Measurements from ENCODE around the gene KANK3. TPM values are rescaled to one million over a fixed set of nuclear protein-coding genes. Genes with fewer than 3 reads are reported as not detected.
"Not testable (repeated sequence)": the region's sequence is repeated elsewhere in the genome, so short reads cannot be mapped to it uniquely, and the experiment has no call there.

Gene KANK3
- total and polyA plus RNA-seq, 2 of the 8 experiments (the other 6 are each of a cell fraction or from before 2014, with no cell fraction given), result 2.5 to 4.2 TPM

GRCh38 chr19:8314981-8315640 is 28.0 kb downstream of the KANK3 start:
- not testable (repeated sequence) for H2AFZ ChIP-seq (ENCODE audit: low read length); H3K27me3 ChIP-seq (replicated peaks in 1 of 4; ENCODE audit: control insufficient read depth in 3 of 4, extremely low read depth in 1 of 4, insufficient read depth in 3 of 4, low read length in 3 of 4); H2BK5ac ChIP-seq (ENCODE audit: low read depth, low read length); H4K91ac ChIP-seq (replicated peaks; ENCODE audit: insufficient read length, low read length); H3K56ac ChIP-seq (replicated peaks; ENCODE audit: insufficient read length, low read depth, low read length); H2BK20ac ChIP-seq (ENCODE audit: low read length); H3K79me2 ChIP-seq (ENCODE audit: control insufficient read depth in 1 of 2, insufficient read depth in 2 of 2, low read length in 2 of 2); H3K4me1 ChIP-seq (replicated peaks in 1 of 4; ENCODE audit: control insufficient read depth in 3 of 4, insufficient read depth in 4 of 4, low read length in 3 of 4); H3K4ac ChIP-seq (replicated peaks; ENCODE audit: insufficient read length, low read depth, low read length); H3K27ac ChIP-seq (ENCODE audit: low read depth, low read length); H3K14ac ChIP-seq (ENCODE audit: insufficient read length); H4K5ac ChIP-seq (ENCODE audit: insufficient read length, low read depth, low read length); H3K23ac ChIP-seq (ENCODE audit: insufficient read length); H3K79me1 ChIP-seq (ENCODE audit: low read depth, low read length); H2BK12ac ChIP-seq (ENCODE audit: low read depth, low read length); H2AK5ac ChIP-seq (ENCODE audit: low read depth, low read length); H3K23me2 ChIP-seq (ENCODE audit: low read depth, low read length); H3K4me2 ChIP-seq (ENCODE audit: insufficient read depth in 1 of 2, low read depth in 2 of 2, low read length in 2 of 2); H3K4me3 ChIP-seq (ENCODE audit: extremely low read depth in 1 of 4, insufficient read depth in 2 of 4, low read depth in 3 of 4, low read length in 4 of 4); H3K9me3 ChIP-seq (ENCODE audit: insufficient read depth in 2 of 2, low read depth in 1 of 2, low read length in 1 of 2); H2BK15ac ChIP-seq (ENCODE audit: low read length); H4K8ac ChIP-seq (ENCODE audit: extremely low read depth, insufficient read depth, low read length); FAIRE-seq; H4K20me1 ChIP-seq (replicated peaks in 1 of 2; ENCODE audit: control insufficient read depth in 1 of 2, insufficient read depth in 2 of 2, low read length in 2 of 2); H3K18ac ChIP-seq (ENCODE audit: extremely low read depth, low read length); H2BK120ac ChIP-seq (replicated peaks; ENCODE audit: low read depth, low read length); DNase-seq (ENCODE audit: low read depth in 1 of 2, low spot score in 2 of 2); H3K9ac ChIP-seq (replicated peaks in 1 of 4; ENCODE audit: extremely low read depth in 1 of 4, low read depth in 3 of 4, low read length in 3 of 4)
- 95% methylated on average over 11 of the region's 11 CpGs; no CpG with 5 or more reads in 1 of the 2 experiments for WGBS, 2 experiments (ENCODE audit: extremely low coverage in 1 of 2, insufficient coverage in 1 of 2, insufficient read length in 1 of 2, insufficient replicate concordance in 2 of 2, low coverage in 1 of 2, low lambda C conversion rate in 2 of 2, missing lambda C conversion rate in 1 of 2)
- peaks cover 4 to 28% (median 12%) of the 10 kb centered on the region in 4 experiments for H3K36me3 ChIP-seq (ENCODE audit: control insufficient read depth in 2 of 4, insufficient read depth in 4 of 4, low read length in 3 of 4)
- ChIA-PET POLR2A (ENCODE audit: partially characterized antibody) (interaction anchor here (25.3 kb wide), 1 partner anchor 14 kb away, joined by 583 read pairs; the partner anchor contains the start of genes NDUFA7 and RPS28), CTCF (ENCODE audit: partially characterized antibody) (interaction anchor here (1.4 kb wide), 1 partner anchor 46 kb away, joined by 3 read pairs; no protein-coding TSS in a partner anchor)
